B cell (primary cell): ENCODE measurements around the gene CTNNA2. TPM values are rescaled to one million over a fixed set of nuclear protein-coding genes. Genes with fewer than 3 reads are reported as not detected.

ENCODE experiments used
- ATAC-seq: fragments of 200-7000 bp; cut with Tn5 transposase; one replicate; pipeline ENCODE4 v1.10.0; 2021; ENCODE audit warnings: low read depth, mild to moderate bottlenecking, moderate number of reproducible peaks, moderate library complexity
- CTCF ChIA-PET: fragments of 350-600 bp; sonication (Branson Sonifier 250); formaldehyde crosslinking; loops from one replicate; lab custom pipeline; 2021; ENCODE audit warnings: antibody characterized with exemption, inconsistent platforms; lab: Charles Lee
- POLR2A ChIA-PET: fragments of 350-600 bp; sonication (Branson Sonifier 250); formaldehyde crosslinking; loops from one replicate; lab custom pipeline; 2021; ENCODE audit warnings: antibody characterized with exemption; lab: Charles Lee
- DNase-seq: peaks from one replicate; pipeline ENCODE4 v3.0.0; 2013
- H2AFZ ChIP-seq: 2 replicates; pipeline ENCODE4 v1.6.1; 2012; ENCODE audit warnings: mild to moderate bottlenecking, low read depth, low read length; ENCODE audit not compliant: insufficient read depth, poor library complexity, severe bottlenecking
- H3K27ac ChIP-seq, 2 donors: 1 replicate in 1 of 2; 2 replicates in 1 of 2; pipeline ENCODE4 v1.5.1; 2012 to 2013; ENCODE audit warnings: low read length in 2 of 2, mild to moderate bottlenecking in 2 of 2, moderate library complexity in 1 of 2
- H3K27me3 ChIP-seq, 4 experiments: fragments of 200-600 bp in 1 of 4; sonication (generic) in 1 of 4; replicated peaks in 1 of 4; 1 replicate in 2 of 4; 2 replicates in 2 of 4; pipeline versions ENCODE4 v1.6.1 to v1.7.0; 2013 to 2016; ENCODE audit warnings: low read length in 3 of 4, mild to moderate bottlenecking in 2 of 4, mixed read lengths in 1 of 4, moderate library complexity in 1 of 4; ENCODE audit not compliant: insufficient read depth in 4 of 4, control insufficient read depth in 3 of 4; ENCODE audit errors: control extremely low read depth in 1 of 4
- H3K36me3 ChIP-seq, 2 experiments: replicated peaks in 1 of 2; 1 replicate in 1 of 2; 2 replicates in 1 of 2; pipeline versions ENCODE4 v1.6.1 to v1.7.1; 2013; ENCODE audit warnings: low read length in 1 of 2; ENCODE audit not compliant: insufficient read depth in 2 of 2, control insufficient read depth in 1 of 2; ENCODE audit errors: control extremely low read depth in 1 of 2, extremely low read depth in 1 of 2
- H3K4me1 ChIP-seq, 2 donors: fragments of 200-600 bp in 1 of 2; sonication (generic) in 1 of 2; 1 replicate in 1 of 2; 2 replicates in 1 of 2; pipeline versions ENCODE4 v1.5.1 to v1.6.1; 2013 to 2017; ENCODE audit warnings: low read length in 2 of 2; ENCODE audit not compliant: control insufficient read depth in 2 of 2, insufficient read depth in 2 of 2
- H3K4me2 ChIP-seq: replicated peaks from 2 replicates; pipeline ENCODE3; 2012; ENCODE audit warnings: mild to moderate bottlenecking, low read depth, low read length; ENCODE audit not compliant: poor library complexity, severe bottlenecking
- H3K4me3 ChIP-seq, 5 experiments: fragments of 200-600 bp in 1 of 5; sonication (generic) in 1 of 5; 1 replicate in 3 of 5; 2 replicates in 2 of 5; pipeline versions ENCODE4 v1.5.1 to v1.7.0; 2011 to 2016; ENCODE audit warnings: low read length in 4 of 5, mild to moderate bottlenecking in 4 of 5, low read depth in 2 of 5, control low read depth in 1 of 5, moderate library complexity in 1 of 5; ENCODE audit not compliant: insufficient read depth in 1 of 5; ENCODE audit errors: control extremely low read depth in 1 of 5, extremely low read depth in 1 of 5
- H3K79me2 ChIP-seq: fragments of 200-600 bp; sonication (generic); one replicate; pipeline ENCODE4 v1.6.0; 2016; ENCODE audit warnings: low read length; ENCODE audit not compliant: control insufficient read depth, insufficient read depth
- H3K9ac ChIP-seq: fragments of 200-600 bp; sonication (generic); 2 replicates; pipeline ENCODE4 v1.6.1; 2017; ENCODE audit warnings: mild to moderate bottlenecking, low read length, moderate library complexity
- H3K9me3 ChIP-seq, 3 donors: one replicate each; pipeline versions ENCODE4 v1.6.1 to v1.7.1; 2013; ENCODE audit warnings: low read length in 2 of 3; ENCODE audit not compliant: control insufficient read depth in 2 of 3, insufficient read depth in 1 of 3; ENCODE audit errors: control extremely low read depth in 1 of 3
- H4K20me1 ChIP-seq: 2 replicates; pipeline ENCODE4 v1.6.0; 2012; ENCODE audit warnings: mild to moderate bottlenecking, low read length; ENCODE audit not compliant: insufficient read depth, control insufficient read depth, poor library complexity, severe bottlenecking
- H3K27ac Mint-ChIP-seq: one replicate; pipeline ENCODE4 v1.8.0; 2021; ENCODE audit warnings: mixed read lengths
- H3K27me3 Mint-ChIP-seq: one replicate; pipeline ENCODE4 v1.8.0; 2021; ENCODE audit warnings: mixed read lengths
- H3K4me1 Mint-ChIP-seq: one replicate; pipeline ENCODE4 v1.8.0; 2021; ENCODE audit warnings: mixed read lengths
- H3K4me3 Mint-ChIP-seq: one replicate; pipeline ENCODE4 v1.8.0; 2021; ENCODE audit warnings: mixed read lengths
- H3K9me3 Mint-ChIP-seq: one replicate; pipeline ENCODE4 v1.8.0; 2022; ENCODE audit warnings: mixed read lengths; ENCODE audit not compliant: insufficient read depth
- CTCF ChIP-seq: fragments of 200-600 bp; IDR thresholded peaks from one replicate; pipeline ENCODE4 v1.8.0; 2022; ENCODE audit warnings: antibody characterized with exemption, mild to moderate bottlenecking
- EZH2 ChIP-seq: IDR thresholded peaks from 2 replicates; pipeline ENCODE4 v1.6.1; 2012; ENCODE audit warnings: borderline replicate concordance, low read depth, mild to moderate bottlenecking, moderate library complexity, low read length; ENCODE audit not compliant: insufficient read depth, poor library complexity, severe bottlenecking
- WGBS: methylation state at CpG from one replicate; pipeline ENCODE4 v1.1.5; 2013; ENCODE audit warnings: missing lambda C conversion rate; ENCODE audit not compliant: insufficient coverage; 5-methylcytosine and 5-hydroxymethylcytosine counted together
- intact Hi-C: fragments of 100-400 bp; cut with micrococcal nuclease; formaldehyde crosslinking; loops from one replicate; pipeline ENCODE4 v1.10.0; 2022
- polyA plus RNA-seq: library from polyadenylated mRNA; depleted of rRNA; stranded (reverse); fragments of >200 nt; gene quantifications from 2 replicates; pipeline ENCODE4 v1.2.3, GENCODE V29; 2012
- total RNA-seq, 2 donors: library from RNA; stranded (reverse); fragments of 120-200 nt in 1 of 2; gene quantifications; 1 replicate in 1 of 2; 2 replicates in 1 of 2; pipeline versions ENCODE4 v1.2.3 to v1.2.4, GENCODE V29; 2013 to 2022

Gene CTNNA2
- total and polyA plus RNA-seq, 2 donors (not counting 1 experiment from before 2014, with no cell fraction given): not detected

GRCh38 chr2:80139001-80139400 is 626.1 kb downstream of the CTNNA2 start:
- CTCF ChIA-PET: no interaction called here
- no CpG with 5 or more reads among the region's 4 CpGs for WGBS
- H2AFZ ChIP-seq: no peak overlapping the region

More at GRCh38 chr2:80139001-80139400, 626.1 kb downstream of the CTNNA2 start:
- no peak for ATAC-seq
- H3K27me3 Mint-ChIP-seq: no peaks in the 10 kb centered on the region
- no peaks in the 10 kb centered on the region for H3K4me1 ChIP-seq
- no peaks in the 10 kb centered on the region for H3K36me3 ChIP-seq
- H3K27me3 ChIP-seq: no peaks in the 10 kb centered on the region
- no peak overlapping the region for H3K27ac Mint-ChIP-seq
- H3K9ac ChIP-seq: no peak overlapping the region
- no peaks in the 10 kb centered on the region for H3K79me2 ChIP-seq
- H3K4me3 ChIP-seq: no peak overlapping the region
- no peak overlapping the region for H3K27ac ChIP-seq
- no peak overlapping the region for H3K4me3 Mint-ChIP-seq
- DNase-seq: no peak
- H3K4me1 Mint-ChIP-seq: no peaks in the 10 kb centered on the region
- intact Hi-C loops: no loop called here
- POLR2A ChIA-PET: no interaction called here
- H3K4me2 ChIP-seq: no peak overlapping the region
- no peak for TF ChIP-seq EZH2
- TF ChIP-seq CTCF: no peak
- H3K9me3 ChIP-seq: no peaks in the 10 kb centered on the region
- H3K9me3 Mint-ChIP-seq: peaks cover 5% of the 10 kb centered on the region
- no peaks in the 10 kb centered on the region for H4K20me1 ChIP-seq
